Tibial artery (tissue), 4 donors: ENCODE measurements around the gene IKZF4.
A peak's percentile ranks its signal among the peaks of the same experiment; 100 is the strongest.

Experiments
- DNase-seq, 2 donors: peaks; one replicate each; pipeline ENCODE4 v3.0.0-alpha.2; 2019
- H3K27ac ChIP-seq, 2 donors: fragments of 200-600 bp; sonication (generic) in 1 of 2; 1 replicate in 1 of 2; 2 replicates in 1 of 2; pipeline ENCODE4 v1.5.1; 2018 to 2019; ENCODE audit warnings: mild to moderate bottlenecking in 1 of 2
- H3K27me3 ChIP-seq, 2 donors: fragments of 200-600 bp; sonication (generic) in 1 of 2; one replicate each; pipeline versions ENCODE4 v1.5.1 to v1.6.0; 2016 to 2019
- H3K36me3 ChIP-seq, 3 donors: fragments of 200-600 bp; sonication (generic) in 2 of 3; one replicate each; pipeline ENCODE4 v1.5.1; 2016 to 2019; ENCODE audit warnings: mild to moderate bottlenecking in 2 of 3
- H3K4me1 ChIP-seq, 4 donors: fragments of 200-600 bp; sonication (generic) in 2 of 4; 1 replicate in 3 of 4; 2 replicates in 1 of 4; pipeline ENCODE4 v1.5.1; 2016 to 2019
- H3K4me3 ChIP-seq, 2 donors: fragments of 200-600 bp; sonication (generic) in 1 of 2; 1 replicate in 1 of 2; 2 replicates in 1 of 2; pipeline ENCODE4 v1.5.1; 2018 to 2019; ENCODE audit warnings: mild to moderate bottlenecking in 2 of 2
- H3K9me3 ChIP-seq, 3 donors: fragments of 200-600 bp; sonication (generic) in 1 of 3; one replicate each; pipeline ENCODE4 v1.5.1; 2016 to 2019
- intact Hi-C: fragments of 100-400 bp; cut with DNase I; formaldehyde crosslinking; loops from one replicate; pipeline ENCODE4 v1.15.0; 2023; ENCODE audit warnings: low total_unique reads
- TF ChIP-seq, protein P1 (sequence below), 2 experiments: fragments of 200-600 bp in 1 of 2; fragments of 450-650 bp in 1 of 2; IDR thresholded peaks; one replicate each; pipeline ENCODE4 v1.5.1; 2017 to 2019; ENCODE audit warnings: antibody characterized with exemption in 2 of 2, mild to moderate bottlenecking in 1 of 2, moderate library complexity in 1 of 2

IKZF4 gene

GRCh38 chr12:56029166-56029519, 8.3 kb downstream of the IKZF4 start:
- TF ChIP-seq, protein P1, sequence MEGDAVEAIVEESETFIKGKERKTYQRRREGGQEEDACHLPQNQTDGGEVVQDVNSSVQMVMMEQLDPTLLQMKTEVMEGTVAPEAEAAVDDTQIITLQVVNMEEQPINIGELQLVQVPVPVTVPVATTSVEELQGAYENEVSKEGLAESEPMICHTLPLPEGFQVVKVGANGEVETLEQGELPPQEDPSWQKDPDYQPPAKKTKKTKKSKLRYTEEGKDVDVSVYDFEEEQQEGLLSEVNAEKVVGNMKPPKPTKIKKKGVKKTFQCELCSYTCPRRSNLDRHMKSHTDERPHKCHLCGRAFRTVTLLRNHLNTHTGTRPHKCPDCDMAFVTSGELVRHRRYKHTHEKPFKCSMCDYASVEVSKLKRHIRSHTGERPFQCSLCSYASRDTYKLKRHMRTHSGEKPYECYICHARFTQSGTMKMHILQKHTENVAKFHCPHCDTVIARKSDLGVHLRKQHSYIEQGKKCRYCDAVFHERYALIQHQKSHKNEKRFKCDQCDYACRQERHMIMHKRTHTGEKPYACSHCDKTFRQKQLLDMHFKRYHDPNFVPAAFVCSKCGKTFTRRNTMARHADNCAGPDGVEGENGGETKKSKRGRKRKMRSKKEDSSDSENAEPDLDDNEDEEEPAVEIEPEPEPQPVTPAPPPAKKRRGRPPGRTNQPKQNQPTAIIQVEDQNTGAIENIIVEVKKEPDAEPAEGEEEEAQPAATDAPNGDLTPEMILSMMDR (IDR thresholded peaks at IDR 0.05) = no peak
- H3K4me3 ChIP-seq = no peak overlapping the region
- H3K27me3 ChIP-seq = no peaks in the 10 kb centered on the region
- H3K9me3 ChIP-seq = no peaks in the 10 kb centered on the region
- H3K4me1 ChIP-seq = no peaks in the 10 kb centered on the region
- no peak for DNase-seq
- H3K27ac ChIP-seq = no peak overlapping the region
- H3K36me3 ChIP-seq = peaks cover 29 to 66% (median 57%) of the 10 kb centered on the region in 3 donors
- intact Hi-C loops = loop anchor here (5.0 kb wide), 1 partner anchor 37 kb away; no protein-coding TSS in a partner anchor

DNA sequence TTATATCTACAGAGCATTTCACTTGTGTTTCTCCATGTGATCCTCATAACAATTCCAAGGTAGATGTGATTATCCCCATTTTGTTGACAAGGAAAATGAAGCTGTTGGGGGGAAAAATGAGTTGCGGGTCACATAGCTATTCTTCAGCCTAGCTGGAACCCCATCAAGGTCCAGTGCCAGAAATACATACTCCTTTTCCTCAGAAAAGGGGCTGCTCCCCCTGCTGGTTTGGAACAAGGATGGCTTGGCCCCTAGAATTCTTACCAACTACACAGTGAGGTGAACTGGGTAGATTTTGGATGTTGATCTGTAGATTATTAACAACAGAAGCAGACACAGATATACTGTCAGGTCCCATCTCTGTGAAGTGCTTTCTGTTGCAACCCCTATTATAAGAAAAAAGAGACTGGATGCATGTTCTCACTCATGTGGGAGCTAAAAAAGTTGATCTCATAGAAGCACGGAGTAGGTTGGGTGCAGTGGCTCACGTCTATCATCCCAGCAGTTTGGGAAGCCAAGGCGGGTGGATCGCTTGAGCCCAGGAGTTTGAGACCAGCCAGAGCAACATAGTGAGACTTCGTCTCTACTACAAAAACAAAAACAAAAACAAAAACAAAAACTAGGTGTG, 8.9 kb downstream of the IKZF4 start:
- Histone ChIP-seq H3K4me3 (no peak overlapping the region), H3K4me1 (no peaks in the 10 kb centered on the region), H3K27ac (no peak overlapping the region), H3K9me3 (no peaks in the 10 kb centered on the region), H3K27me3 (no peaks in the 10 kb centered on the region), H3K36me3 (peaks cover 30 to 70% (median 60%) of the 10 kb centered on the region in 3 donors)
- TF ChIP-seq, protein P1 (IDR thresholded peaks at IDR 0.05) = peak; percentile 55 to 57
- DNase-seq = no peak
- intact Hi-C loops = loop anchor here (5.0 kb wide), 1 partner anchor 37 kb away; no protein-coding TSS in a partner anchor

- intact Hi-C loops = no loop called here
- H3K27ac ChIP-seq = no peak overlapping the region
- peaks cover 39 to 72% (median 66%) of the 10 kb centered on the region in 3 donors for H3K36me3 ChIP-seq
- no peaks in the 10 kb centered on the region for H3K4me1 ChIP-seq
- TF ChIP-seq, protein P1 (IDR thresholded peaks at IDR 0.05) = no peak
- DNase-seq = no peak
- no peaks in the 10 kb centered on the region for H3K9me3 ChIP-seq
- H3K27me3 ChIP-seq = no peaks in the 10 kb centered on the region
- no peak overlapping the region for H3K4me3 ChIP-seq
Observed at GRCh38 chr12:56031987-56032386, 11.1 kb downstream of the IKZF4 start.

DNA sequence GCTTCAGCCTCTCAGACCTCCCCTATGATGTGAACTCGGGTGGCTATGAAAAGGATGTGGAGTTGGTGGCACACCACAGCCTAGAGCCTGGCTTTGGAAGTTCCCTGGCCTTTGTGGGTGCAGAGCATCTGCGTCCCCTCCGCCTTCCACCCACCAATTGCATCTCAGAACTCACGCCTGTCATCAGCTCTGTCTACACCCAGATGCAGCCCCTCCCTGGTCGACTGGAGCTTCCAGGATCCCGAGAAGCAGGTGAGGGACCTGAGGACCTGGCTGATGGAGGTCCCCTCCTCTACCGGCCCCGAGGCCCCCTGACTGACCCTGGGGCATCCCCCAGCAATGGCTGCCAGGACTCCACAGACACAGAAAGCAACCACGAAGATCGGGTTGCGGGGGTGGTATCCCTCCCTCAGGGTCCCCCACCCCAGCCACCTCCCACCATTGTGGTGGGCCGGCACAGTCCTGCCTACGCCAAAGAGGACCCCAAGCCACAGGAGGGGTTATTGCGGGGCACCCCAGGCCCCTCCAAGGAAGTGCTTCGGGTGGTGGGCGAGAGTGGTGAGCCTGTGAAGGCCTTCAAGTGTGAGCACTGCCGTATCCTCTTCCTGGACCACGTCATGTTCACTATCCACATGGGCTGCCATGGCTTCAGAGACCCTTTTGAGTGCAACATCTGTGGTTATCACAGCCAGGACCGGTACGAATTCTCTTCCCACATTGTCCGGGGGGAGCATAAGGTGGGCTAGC, 13.9 kb downstream of the IKZF4 start:
- intact Hi-C loops = no loop called here
- H3K4me1 ChIP-seq = no peaks in the 10 kb centered on the region
- H3K36me3 ChIP-seq = peaks cover 39 to 64% (median 59%) of the 10 kb centered on the region in 3 donors
- TF ChIP-seq, protein P1 (IDR thresholded peaks at IDR 0.05) = no peak
- H3K27ac ChIP-seq = no peak overlapping the region
- H3K27me3 ChIP-seq = no peaks in the 10 kb centered on the region
- H3K9me3 ChIP-seq = no peaks in the 10 kb centered on the region
- H3K4me3 ChIP-seq = no peak overlapping the region
- no peak for DNase-seq

DNA sequence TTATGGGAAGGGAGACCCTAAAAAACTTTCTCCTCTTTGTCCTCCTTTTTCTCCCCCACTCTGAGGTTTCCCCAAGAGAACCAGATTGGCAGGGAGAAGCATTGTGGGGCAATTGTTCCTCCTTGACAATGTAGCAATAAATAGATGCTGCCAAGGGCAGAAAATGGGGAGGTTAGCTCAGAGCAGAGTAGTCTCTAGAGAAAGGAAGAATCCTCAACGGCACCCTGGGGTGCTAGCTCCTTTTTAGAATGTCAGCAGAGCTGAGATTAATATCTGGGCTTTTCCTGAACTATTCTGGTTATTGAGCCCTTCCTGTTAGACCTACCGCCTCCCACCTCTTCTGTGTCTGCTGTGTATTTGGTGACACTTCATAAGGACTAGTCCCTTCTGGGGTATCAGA, 16.3 kb downstream of the IKZF4 start:
- Histone ChIP-seq H3K9me3 (no peaks in the 10 kb centered on the region), H3K27ac (no peak overlapping the region), H3K4me1 (peaks cover 4 to 10% (median 6%) of the 10 kb centered on the region in 4 donors), H3K27me3 (no peaks in the 10 kb centered on the region), H3K4me3 (no peak overlapping the region), H3K36me3 (peaks cover 35 to 56% (median 45%) of the 10 kb centered on the region in 3 donors)
- DNase-seq = no peak
- intact Hi-C loops = no loop called here
- TF ChIP-seq, protein P1 (IDR thresholded peaks at IDR 0.05) = no peak
